Suprapubic skin (tissue), 3 donors: ENCODE results near the gene DMRTB1.

Source experiments
- CTCF ChIP-seq, 2 donors: fragments of 200-600 bp in 1 of 2; fragments of 450-650 bp in 1 of 2; sonication (generic) in 1 of 2; IDR thresholded peaks; one replicate each; pipeline ENCODE4 v1.5.1; 2016 to 2019; ENCODE audit warnings: antibody characterized with exemption in 2 of 2, mild to moderate bottlenecking in 1 of 2, moderate library complexity in 1 of 2
- POLR2A ChIP-seq, 2 donors: fragments of 450-650 bp; IDR thresholded peaks; one replicate each; pipeline ENCODE4 v1.6.1; 2017; ENCODE audit warnings: antibody characterized with exemption in 2 of 2, mild to moderate bottlenecking in 2 of 2, moderate library complexity in 2 of 2

- TF ChIP-seq POLR2A (IDR thresholded peaks at IDR 0.05) (no peak), CTCF (IDR thresholded peaks at IDR 0.05) (no peak)
These were observed 55.2 kb downstream of the DMRTB1 start for GRCh38 chr1:53514436-53514835.
